Amniotic stem cell (primary cell): ENCODE data around the gene CACNA1F.
"Not testable (repeated sequence)": the region's sequence is repeated elsewhere in the genome, so short reads cannot be mapped to it uniquely, and the experiment has no call there.

ENCODE experiments used
- DNase-seq: peaks from one replicate; lab custom pipeline; 2025; lab: John Stamatoyannopoulos, UW

CACNA1F gene

GRCh38 chrX:49175435-49176274 lies 57.5 kb downstream of the CACNA1F start:
- no peak for DNase-seq

DNA sequence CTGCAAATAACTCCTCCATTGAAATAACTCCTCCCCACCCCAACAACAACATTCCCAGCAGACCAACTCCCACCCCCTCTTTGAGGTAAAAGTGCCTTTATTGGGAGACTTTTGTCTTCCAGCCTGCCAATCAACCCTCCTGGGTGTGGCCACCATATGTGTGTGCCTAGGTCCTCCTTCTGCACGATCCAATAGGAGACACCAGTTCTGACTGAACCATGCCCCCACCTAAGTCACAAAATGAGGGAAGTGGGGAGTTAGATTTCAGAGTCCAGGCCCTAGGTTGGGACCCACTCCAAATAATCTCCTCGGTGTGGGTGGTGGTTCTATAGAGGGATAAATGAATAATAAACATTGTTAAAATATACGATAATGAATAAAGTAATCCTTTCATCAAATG lies 58.4 kb downstream of the CACNA1F start:
- no peak for DNase-seq

DNA sequence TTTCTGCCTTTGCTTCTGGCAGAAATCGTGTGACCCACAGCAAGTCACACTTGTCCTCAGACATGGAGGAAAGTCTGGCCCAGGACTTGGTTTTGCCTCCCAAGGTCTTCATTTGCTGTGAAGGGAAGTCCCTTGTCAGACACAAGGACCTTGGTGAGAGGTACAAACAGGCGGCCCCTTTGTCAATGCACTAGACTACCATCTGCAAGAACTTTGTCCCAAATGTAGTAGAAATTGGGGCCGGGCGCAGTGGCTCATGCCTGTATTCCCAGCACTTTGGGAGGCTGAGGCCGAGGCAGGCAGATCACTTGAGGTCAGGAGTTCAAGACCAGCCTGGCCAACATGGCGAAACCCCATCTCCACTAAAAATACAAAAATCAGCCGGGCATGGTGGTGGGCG lies 59.6 kb downstream of the CACNA1F start:
- not testable (repeated sequence) for DNase-seq

GRCh38 chrX:49172280-49172780 lies 60.8 kb downstream of the CACNA1F start:
- DNase-seq: no peak

DNA sequence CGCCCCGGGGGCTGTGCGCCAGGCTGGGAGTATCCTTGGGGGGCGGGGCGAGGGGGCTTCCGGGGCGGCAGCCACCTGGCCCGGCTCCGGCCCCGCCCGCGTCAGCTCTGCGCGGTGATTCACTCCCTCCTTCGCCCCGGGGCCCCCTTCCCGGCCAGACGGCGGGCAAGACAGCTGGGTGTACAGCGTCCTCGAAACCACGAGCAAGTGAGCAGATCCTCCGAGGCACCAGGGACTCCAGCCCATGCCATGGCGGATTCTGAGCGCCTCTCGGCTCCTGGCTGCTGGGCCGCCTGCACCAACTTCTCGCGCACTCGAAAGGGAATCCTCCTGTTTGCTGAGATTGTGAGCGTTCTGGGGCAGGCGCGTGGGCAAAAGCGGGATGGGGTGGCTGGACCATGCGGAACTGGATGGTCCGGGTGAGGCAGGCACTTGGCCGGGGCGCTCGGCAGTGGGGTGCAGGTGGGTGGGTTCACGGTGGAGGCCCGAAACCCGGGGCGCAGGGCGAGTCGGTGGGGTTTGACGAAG lies 61.3 kb downstream of the CACNA1F start, which contains the start of gene PLP2:
Gene PLP2, plus strand, starts transcription at position 147 of the 528 bp plus-strand sequence. Its CDS starts 103 bp downstream, at position 250.
- DNase-seq: no peak

DNA sequence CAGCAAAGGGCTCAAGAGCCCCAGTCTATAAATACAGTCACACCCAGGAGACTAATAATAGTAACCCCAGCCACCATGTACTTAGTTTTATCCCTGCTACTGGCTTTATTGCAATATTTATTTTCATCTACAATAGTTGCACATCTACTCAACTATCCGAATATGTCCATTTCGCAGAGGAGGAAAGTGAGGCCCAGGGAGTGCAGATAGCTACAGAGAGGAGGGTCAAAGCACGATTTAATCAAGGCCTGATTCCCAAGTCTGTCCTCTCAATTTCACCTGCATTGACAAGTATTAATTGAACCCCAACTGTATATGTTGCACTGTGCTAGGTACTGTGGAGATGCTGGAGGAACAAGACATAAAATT lies 65.4 kb downstream of the CACNA1F start:
- no peak for DNase-seq

DNA sequence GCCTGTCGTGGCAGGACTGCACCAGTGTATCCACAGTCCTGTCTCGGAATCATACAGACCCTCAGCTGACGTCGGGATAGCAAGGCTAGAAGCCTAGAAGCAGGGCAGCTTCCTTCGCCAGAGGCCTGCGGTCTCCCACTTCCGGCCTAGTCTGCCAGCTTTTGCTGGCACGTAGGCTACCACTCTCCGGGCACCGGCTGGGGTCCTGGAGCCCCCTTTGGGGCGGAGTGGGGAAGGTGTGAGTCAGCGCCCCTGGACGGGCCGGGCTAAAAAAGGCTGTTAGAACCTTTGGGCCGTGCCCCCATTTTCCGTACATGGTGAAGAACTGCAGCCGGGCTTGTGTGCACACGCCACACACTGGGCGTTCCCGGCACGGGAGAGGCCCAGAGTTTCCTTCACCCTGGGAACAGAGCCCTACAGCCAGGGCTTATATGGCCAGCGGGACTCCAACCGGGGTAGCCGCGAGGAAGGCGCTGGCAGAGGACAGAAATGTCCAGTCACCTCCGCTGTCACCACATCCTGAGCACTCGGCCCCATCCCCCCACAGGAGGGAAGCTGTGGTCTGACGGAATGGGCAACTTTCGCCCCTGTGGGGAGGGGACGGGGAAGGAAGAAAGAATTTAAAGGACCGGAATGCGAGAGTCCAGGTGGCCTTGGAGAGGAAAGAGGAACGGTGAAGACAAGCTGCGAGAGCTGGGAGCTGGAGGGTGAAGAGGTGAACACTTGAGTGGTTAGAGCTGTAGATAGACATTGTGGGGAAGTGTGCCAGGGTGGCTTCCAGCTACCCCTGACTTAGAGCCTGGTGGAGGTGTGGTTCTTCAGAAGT lies 66.0 kb downstream of the CACNA1F start:
- DNase-seq: no peak

- no peak for DNase-seq
Measured at GRCh38 chrX:49165901-49166881, 66.9 kb downstream of the CACNA1F start.

- no peak for DNase-seq
Measured at GRCh38 chrX:49164589-49165360, 68.4 kb downstream of the CACNA1F start.

GRCh38 chrX:49163555-49164419 lies 69.4 kb downstream of the CACNA1F start:
- DNase-seq: no peak

GRCh38 chrX:49162620-49163019 lies 70.5 kb downstream of the CACNA1F start, which contains the start of gene MAGIX:
MAGIX (plus strand) TSS chrX:49162758; CDS start chrX:49162890, 132 bp downstream.
- DNase-seq: no peak

- DNase-seq: no peak
Measured at GRCh38 chrX:49161632-49162031, 71.5 kb downstream of the CACNA1F start.

- DNase-seq: no peak
Measured at GRCh38 chrX:49160908-49161307, 72.2 kb downstream of the CACNA1F start.

GRCh38 chrX:49157194-49157593 lies 75.9 kb downstream of the CACNA1F start:
- DNase-seq: no peak

DNA sequence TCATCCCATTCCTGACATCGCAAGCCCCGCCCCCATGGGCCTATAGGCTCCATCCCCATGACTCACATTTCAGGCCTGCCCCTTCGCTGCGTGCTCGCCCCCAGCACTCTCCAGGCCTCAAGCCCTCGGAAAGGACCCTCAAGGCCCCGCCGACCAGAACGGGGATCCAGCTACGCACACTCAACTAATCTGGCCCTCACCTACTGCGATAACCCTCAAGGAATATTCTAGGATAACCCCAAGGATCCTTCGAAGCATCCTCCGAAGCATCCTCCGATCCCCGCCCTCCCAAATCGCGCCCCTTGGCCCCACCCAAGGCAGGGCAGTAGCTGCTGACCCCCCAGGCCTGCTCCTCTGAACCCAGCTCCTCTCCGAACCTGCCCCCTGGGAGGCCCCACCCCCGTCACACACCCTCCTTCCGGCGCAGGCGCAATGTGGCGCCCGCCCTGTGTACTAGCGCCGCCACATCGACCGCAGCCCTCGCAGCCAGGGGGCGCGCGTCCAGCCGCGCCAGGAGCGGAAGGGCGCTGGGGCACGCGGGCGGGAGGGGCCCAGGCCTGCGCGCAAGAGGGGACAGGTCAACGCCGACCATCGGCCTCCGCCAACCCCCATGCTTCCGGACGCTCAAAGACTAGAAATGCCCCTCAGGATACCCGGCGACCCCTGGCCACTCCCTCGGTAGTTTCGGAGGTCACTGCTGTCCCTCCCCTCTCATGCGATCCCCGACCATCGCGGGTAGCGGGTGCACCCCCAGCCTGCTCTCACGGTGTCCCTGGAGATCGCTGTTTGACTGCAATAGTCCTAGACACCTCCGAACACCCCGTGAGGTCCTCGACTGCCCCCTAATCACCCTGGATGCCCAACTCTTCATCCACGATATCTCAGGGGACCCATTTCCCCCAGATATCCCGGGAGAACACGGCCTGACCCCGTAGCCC lies 77.0 kb downstream of the CACNA1F start:
- DNase-seq: peak; percentile 75

DNA sequence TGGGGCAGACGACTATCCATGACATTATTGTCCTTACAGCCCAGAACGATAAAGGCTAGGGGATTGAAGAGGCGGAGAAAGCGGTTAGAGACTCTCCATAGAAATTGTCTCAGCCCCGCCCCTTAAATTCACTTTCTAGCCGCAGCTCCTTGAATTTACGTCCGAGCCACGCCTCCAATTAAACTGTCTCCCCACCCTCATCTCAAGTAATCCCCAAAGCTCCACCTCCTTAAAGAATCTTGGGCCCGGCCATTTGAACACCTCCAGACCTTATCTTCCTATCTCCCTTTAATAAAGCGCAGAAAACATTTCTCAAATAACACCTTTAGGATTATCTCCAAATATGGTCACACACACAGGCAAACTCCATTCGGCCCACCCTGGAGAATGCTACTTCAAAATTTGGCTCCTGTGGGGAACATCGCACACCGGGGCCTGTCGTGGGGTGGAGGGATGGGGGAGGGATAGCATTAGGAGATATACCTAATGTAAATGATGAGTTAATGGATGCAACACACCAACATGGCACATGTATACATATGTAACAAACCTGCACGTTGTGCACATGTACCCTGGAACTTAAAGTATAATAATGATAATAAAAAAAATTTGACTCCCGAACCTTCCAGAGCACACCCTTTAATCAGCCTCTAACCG lies 77.8 kb downstream of the CACNA1F start:
- no peak for DNase-seq
